NB4 (cell line): Measurements from ENCODE around the gene TANC2.
A peak's percentile ranks its signal among the peaks of the same experiment; 100 is the strongest.

Experiments used
- DNase-seq: peaks from one replicate; pipeline ENCODE4 v3.0.0; 2010; ENCODE audit warnings: low read depth
- H3K4me3 ChIP-seq: one replicate; pipeline ENCODE4 v1.5.1; 2011; ENCODE audit warnings: mild to moderate bottlenecking, low read depth, low read length, moderate library complexity
- MYC ChIP-seq: IDR thresholded peaks from 2 replicates; pipeline ENCODE4 v1.6.1; 2011; ENCODE audit warnings: low read depth, low read length
- POLR2A ChIP-seq: IDR thresholded peaks from 2 replicates; pipeline ENCODE4 v1.6.1; 2011; ENCODE audit warnings: mild to moderate bottlenecking; ENCODE audit not compliant: insufficient read length; ENCODE audit errors: extremely low read depth
- TF ChIP-seq, protein P1 (sequence below): IDR thresholded peaks from one replicate; pipeline ENCODE4 v1.5.1; 2012; ENCODE audit warnings: low read depth, low read length
- TF ChIP-seq, protein P2 (sequence below): IDR thresholded peaks from 2 replicates; pipeline ENCODE4 v1.6.1; 2011; ENCODE audit warnings: low read depth, low read length

Gene TANC2

GRCh38 chr17:62950067-62950466 lies 16.0 kb upstream of the TANC2 start:
- H3K4me3 ChIP-seq, result no peak overlapping the region
- TF ChIP-seq, protein P1, sequence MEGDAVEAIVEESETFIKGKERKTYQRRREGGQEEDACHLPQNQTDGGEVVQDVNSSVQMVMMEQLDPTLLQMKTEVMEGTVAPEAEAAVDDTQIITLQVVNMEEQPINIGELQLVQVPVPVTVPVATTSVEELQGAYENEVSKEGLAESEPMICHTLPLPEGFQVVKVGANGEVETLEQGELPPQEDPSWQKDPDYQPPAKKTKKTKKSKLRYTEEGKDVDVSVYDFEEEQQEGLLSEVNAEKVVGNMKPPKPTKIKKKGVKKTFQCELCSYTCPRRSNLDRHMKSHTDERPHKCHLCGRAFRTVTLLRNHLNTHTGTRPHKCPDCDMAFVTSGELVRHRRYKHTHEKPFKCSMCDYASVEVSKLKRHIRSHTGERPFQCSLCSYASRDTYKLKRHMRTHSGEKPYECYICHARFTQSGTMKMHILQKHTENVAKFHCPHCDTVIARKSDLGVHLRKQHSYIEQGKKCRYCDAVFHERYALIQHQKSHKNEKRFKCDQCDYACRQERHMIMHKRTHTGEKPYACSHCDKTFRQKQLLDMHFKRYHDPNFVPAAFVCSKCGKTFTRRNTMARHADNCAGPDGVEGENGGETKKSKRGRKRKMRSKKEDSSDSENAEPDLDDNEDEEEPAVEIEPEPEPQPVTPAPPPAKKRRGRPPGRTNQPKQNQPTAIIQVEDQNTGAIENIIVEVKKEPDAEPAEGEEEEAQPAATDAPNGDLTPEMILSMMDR, result no peak
- TF ChIP-seq POLR2A (no peak), MYC (no peak)
- TF ChIP-seq, protein P2, sequence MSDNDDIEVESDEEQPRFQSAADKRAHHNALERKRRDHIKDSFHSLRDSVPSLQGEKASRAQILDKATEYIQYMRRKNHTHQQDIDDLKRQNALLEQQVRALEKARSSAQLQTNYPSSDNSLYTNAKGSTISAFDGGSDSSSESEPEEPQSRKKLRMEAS, result no peak
- DNase-seq, result no peak

- TF ChIP-seq POLR2A (no peak), MYC (no peak)
- TF ChIP-seq, protein P2, result no peak
- TF ChIP-seq, protein P1, result no peak
- H3K4me3 ChIP-seq, result no peak overlapping the region
- no peak for DNase-seq
These were observed 10.1 kb upstream of the TANC2 start for GRCh38 chr17:62955841-62956352.

- H3K4me3 ChIP-seq, result no peak overlapping the region
- no peak for TF ChIP-seq POLR2A
- TF ChIP-seq, protein P2, result no peak
- TF ChIP-seq, protein P1, result no peak
- no peak for TF ChIP-seq MYC
- no peak for DNase-seq
These were observed 2.7 kb upstream of the TANC2 start for GRCh38 chr17:62963296-62963695.

DNA sequence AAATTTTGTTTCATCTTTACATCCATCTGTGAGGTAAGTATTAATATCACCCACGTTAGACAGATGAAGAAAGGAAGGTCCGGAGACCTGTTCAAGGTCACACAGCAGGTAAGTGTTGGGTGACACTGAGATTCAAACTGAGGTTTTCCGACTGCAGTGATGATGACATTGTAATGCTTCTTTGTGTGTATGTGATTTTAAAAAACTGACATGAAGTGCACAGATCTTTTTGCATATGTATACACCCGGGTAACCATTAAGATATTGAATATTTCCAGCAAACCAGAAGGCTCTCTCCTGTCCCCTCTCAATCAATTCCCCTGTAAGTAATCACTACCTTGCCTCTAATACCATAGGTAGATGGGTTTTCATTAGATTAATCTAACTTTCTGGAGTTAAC lies 1.5 kb upstream of the TANC2 start:
- no peak overlapping the region for H3K4me3 ChIP-seq
- DNase-seq, result no peak
- TF ChIP-seq, protein P1, result no peak
- TF ChIP-seq, protein P2, result no peak
- TF ChIP-seq MYC (no peak), POLR2A (no peak)

DNA sequence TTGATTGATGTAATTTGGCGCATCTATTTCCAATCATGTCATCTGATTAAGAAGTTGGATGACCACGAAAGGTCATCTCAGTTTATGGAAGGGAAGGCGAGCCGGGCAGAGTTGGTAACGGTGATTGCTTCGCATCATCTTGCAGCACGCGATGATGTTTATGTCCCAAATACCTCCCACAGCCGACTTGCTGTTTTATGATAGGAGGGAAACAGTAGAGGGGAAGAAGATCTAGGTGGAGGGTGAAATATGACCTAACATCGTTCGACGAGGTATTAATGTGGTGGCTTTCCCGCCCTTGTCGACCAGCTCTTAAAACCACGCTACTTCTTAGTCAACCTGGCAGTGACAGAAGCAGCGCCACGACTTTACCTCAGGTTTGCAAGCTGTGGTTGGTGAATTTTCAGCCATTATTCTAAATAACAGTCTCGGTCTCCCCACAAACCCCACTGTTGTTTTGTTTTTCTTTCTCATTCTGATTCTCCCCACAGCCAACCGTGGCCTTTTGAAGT lies 805 bp upstream of the TANC2 start:
- peak; percentile 13 for DNase-seq
- peak overlapping the region; percentile 49 for H3K4me3 ChIP-seq
- TF ChIP-seq, protein P2, result no peak
- TF ChIP-seq, protein P1, result no peak
- TF ChIP-seq POLR2A (no peak), MYC (no peak)
